Activated naive CD8-positive, alpha-beta T cell treated with anti-CD3 and anti-CD28 coated beads, Interleukin-2, amount 10 ng/mL, durations not matched to agents 7 days and 5 days (primary cell): ENCODE data around the gene LRRC23. TPM values are rescaled to one million over a fixed set of nuclear protein-coding genes. Genes with fewer than 3 reads are reported as not detected.
A peak's percentile ranks its signal among the peaks of the same experiment; 100 is the strongest.

Experiments
- ATAC-seq: fragments of 150-1000 bp; cut with Tn5 transposase; one replicate; pipeline ENCODE4 v1.10.0; 2021; ENCODE audit warnings: low read depth, moderate library complexity
- POLR2A ChIA-PET: fragments of 350-600 bp; sonication (Branson Sonifier 250); formaldehyde crosslinking; loops from one replicate; lab custom pipeline; 2021; ENCODE audit warnings: antibody characterized with exemption; lab: Charles Lee
- DNase-seq: peaks from one replicate; pipeline ENCODE4 v3.0.0; 2021
- H3K27ac Mint-ChIP-seq: one replicate; pipeline ENCODE4 v1.8.0; 2022; ENCODE audit warnings: mild to moderate bottlenecking, mixed read lengths
- H3K27me3 Mint-ChIP-seq: one replicate; pipeline ENCODE4 v1.8.0; 2022; ENCODE audit warnings: mild to moderate bottlenecking, moderate library complexity, mixed read lengths
- H3K36me3 Mint-ChIP-seq: one replicate; pipeline ENCODE4 v1.8.0; 2021; ENCODE audit warnings: mild to moderate bottlenecking, mixed read lengths
- H3K4me1 Mint-ChIP-seq: one replicate; pipeline ENCODE4 v1.8.0; 2021; ENCODE audit warnings: mixed read lengths
- H3K4me3 Mint-ChIP-seq: one replicate; pipeline ENCODE4 v1.8.0; 2022; ENCODE audit warnings: mild to moderate bottlenecking, moderate library complexity, mixed read lengths
- H3K9me3 Mint-ChIP-seq: one replicate; pipeline ENCODE4 v1.8.0; 2021; ENCODE audit warnings: mixed read lengths
- total RNA-seq, 2 experiments: library from RNA; stranded (reverse); gene quantifications; one replicate each; pipeline ENCODE4 v1.2.3, GENCODE V29; 2021

Gene LRRC23
- total RNA-seq, 2 experiments from 2014 or later: 8.1 to 8.3 TPM

DNA sequence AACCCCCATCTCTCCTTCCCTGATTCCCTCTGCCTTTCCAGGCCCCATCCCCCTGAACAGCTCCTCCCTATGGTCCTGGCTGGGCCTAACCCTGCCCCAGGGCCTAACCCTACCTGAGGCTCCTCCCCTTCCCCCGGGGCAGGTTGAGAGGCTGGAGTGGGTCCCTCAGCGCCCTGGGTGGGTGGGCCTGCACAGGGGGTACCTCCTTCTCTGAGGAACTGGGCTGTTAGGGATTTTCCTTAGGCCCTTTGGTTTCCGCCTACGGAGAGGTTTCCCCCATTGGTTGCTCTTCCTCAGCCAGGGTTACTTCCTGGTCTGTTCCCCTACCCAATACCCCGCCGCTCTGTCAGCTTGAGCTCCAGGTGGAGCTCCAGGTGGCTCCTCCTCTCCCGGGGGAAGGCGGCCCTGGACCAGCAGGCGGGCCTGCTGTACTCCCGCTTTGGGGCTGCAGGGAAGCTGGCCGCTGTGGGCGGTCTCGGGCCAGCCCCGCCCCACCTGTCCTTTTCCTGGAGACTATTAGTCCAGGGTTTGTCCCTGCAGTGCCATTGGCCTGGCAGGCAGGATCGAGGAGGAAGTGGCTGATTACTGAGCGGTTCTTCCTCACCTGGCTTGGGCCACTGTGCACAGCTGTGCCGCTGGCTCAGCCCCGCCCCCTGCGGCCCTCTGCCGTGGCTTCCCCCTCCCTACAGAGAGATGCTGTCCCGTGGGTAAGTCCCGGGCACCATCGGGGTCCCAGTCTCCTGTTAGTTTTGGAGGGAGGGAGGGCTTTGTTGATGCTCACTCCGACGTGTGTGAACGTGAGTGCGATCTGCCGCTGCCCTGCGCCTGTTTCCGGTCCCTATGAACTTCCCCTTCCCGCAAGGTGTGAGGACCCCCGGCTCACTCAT lies 41.7 kb downstream of the LRRC23 start:
- Mint-ChIP-seq H3K4me1 (peaks cover 62% of the 10 kb centered on the region), H3K36me3 (no peaks in the 10 kb centered on the region), H3K4me3 (peak overlapping the region; percentile 97), H3K9me3 (no peaks in the 10 kb centered on the region), H3K27ac (peak overlapping the region; percentile 94), H3K27me3 (no peaks in the 10 kb centered on the region)
- ATAC-seq (peak; percentile 20), DNase-seq (peak; percentile 79)
- POLR2A ChIA-PET: interaction anchor here (0.6 to 21.6 kb wide), 14 partner anchors 9 to 990 kb away, joined by 3 to 1055 read pairs (median 7); partner anchors contain the start of genes C1RL, COPS7A, EMG1 and LPCAT3

GRCh38 chr12:6946920-6947374 lies 42.3 kb downstream of the LRRC23 start:
- no peak for ATAC-seq
- Mint-ChIP-seq H3K27ac (peak overlapping the region; percentile 94), H3K27me3 (no peaks in the 10 kb centered on the region), H3K9me3 (no peaks in the 10 kb centered on the region), H3K4me1 (peaks cover 62% of the 10 kb centered on the region), H3K36me3 (peaks cover 4% of the 10 kb centered on the region), H3K4me3 (peak overlapping the region; percentile 97)
- no peak for DNase-seq
- POLR2A ChIA-PET: interaction anchor here (0.6 to 21.6 kb wide), 10 partner anchors 9 to 454 kb away, joined by 3 to 1055 read pairs (median 4); partner anchors contain the start of genes C1RL, EMG1, LPCAT3 and MRPL51

DNA sequence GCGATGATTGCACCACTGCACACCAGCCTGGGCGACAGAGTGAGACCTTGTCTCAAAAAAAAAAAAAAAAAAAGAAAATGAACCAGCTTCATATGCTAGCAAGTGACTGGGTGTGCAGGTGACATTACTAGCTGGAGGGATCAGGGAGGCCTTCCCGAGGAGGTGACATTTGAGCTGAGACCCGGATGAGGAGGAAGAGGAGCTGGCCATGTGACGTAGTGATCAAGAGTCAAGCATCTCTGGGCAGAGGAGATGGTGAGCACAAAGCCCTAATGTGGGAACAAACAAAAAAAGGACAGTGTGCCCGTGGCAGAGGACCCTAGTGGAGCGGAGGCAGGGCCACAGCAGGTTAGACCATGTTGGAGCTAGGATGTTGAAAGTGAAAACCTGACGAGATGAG lies 43.0 kb downstream of the LRRC23 start:
- H3K27ac Mint-ChIP-seq: peak overlapping the region; percentile 94
- peak overlapping the region; percentile 27 for H3K4me3 Mint-ChIP-seq
- DNase-seq (no peak), ATAC-seq (no peak)
- POLR2A ChIA-PET: interaction anchor here (0.7 to 21.6 kb wide), 6 partner anchors 13 to 78 kb away, joined by 3 to 1055 read pairs (median 3); partner anchors contain the start of genes EMG1 and PHB2
- H3K27me3 Mint-ChIP-seq: no peaks in the 10 kb centered on the region
- H3K4me1 Mint-ChIP-seq: peaks cover 56% of the 10 kb centered on the region
- H3K36me3 Mint-ChIP-seq: peaks cover 11% of the 10 kb centered on the region
- H3K9me3 Mint-ChIP-seq: no peaks in the 10 kb centered on the region

- no peaks in the 10 kb centered on the region for H3K9me3 Mint-ChIP-seq
- H3K27ac Mint-ChIP-seq: peak overlapping the region; percentile 97
- H3K4me3 Mint-ChIP-seq: peak overlapping the region; percentile 79
- no peaks in the 10 kb centered on the region for H3K27me3 Mint-ChIP-seq
- POLR2A ChIA-PET: interaction anchor here (1.2 to 21.6 kb wide), 3 partner anchors 11 to 58 kb away, joined by 3 to 1055 read pairs (median 15); no protein-coding TSS in a partner anchor
- peaks cover 60% of the 10 kb centered on the region for H3K4me1 Mint-ChIP-seq
- H3K36me3 Mint-ChIP-seq: peaks cover 19% of the 10 kb centered on the region
- no peak for ATAC-seq
- no peak for DNase-seq
Observed at GRCh38 chr12:6948873-6949594, 44.4 kb downstream of the LRRC23 start.

DNA sequence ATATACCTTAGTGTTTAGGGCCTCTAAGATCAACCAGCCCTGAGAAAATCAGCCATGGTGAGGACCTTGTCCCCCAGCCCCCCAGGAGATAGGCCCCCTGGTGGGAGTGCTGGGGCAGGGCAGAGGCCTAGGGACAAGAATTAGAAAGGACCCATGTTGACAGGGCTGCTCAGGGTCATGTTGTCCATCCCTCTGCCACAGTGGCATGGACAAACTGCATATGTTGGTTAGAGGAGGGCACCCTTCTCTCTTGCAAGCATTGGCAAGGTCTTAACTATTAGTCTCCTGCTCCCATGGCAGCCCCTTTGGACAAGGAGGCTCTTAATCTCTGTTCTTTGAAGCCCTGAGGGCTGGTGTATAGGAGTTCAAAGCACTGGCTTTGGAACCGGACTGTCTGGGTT lies 45.8 kb downstream of the LRRC23 start:
- Mint-ChIP-seq H3K4me3 (peak overlapping the region; percentile 100), H3K27ac (peak overlapping the region; percentile 100), H3K4me1 (peaks cover 67% of the 10 kb centered on the region), H3K27me3 (no peaks in the 10 kb centered on the region), H3K36me3 (peaks cover 22% of the 10 kb centered on the region), H3K9me3 (no peaks in the 10 kb centered on the region)
- DNase-seq (peak; percentile 56), ATAC-seq (no peak)
- POLR2A ChIA-PET: interaction anchor here (1.2 to 21.6 kb wide), 9 partner anchors 10 to 158 kb away, joined by 4 to 1055 read pairs (median 12); partner anchors contain the start of genes CDCA3, EMG1, LPCAT3 and PHB2

DNA sequence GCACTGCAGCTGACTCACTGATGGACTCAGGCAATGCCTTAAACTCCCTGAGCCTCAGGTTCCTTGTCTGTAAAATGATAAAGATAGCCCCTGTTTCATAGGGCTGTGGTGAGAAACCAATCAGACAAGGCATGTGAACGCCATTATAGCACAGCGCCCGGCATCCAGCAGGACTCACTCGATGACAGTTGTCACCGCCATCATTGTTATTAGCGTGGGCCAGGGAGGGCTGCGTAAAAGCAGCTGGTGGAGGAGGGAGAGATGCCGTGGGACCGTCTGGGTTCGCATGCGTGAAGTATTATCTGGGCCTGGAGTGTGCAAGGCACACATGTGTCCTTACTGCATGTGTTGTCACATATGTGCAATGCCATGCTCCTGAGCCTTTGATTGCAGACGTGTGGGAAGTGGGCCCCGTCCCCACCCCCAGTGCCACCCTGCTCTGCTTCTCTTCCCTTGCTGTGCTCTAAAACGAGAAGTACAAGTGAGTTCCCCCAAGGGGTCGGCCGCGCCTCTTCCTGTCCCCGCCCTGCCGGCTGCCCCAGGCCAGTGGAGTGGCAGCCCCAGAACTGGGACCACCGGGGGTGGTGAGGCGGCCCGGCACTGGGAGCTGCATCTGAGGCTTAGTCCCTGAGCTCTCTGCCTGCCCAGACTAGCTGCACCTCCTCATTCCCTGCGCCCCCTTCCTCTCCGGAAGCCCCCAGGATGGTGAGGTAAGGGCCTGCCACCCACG lies 46.4 kb downstream of the LRRC23 start, which contains the start of gene PTPN6:
Gene PTPN6 (plus strand): TSS at position 546 of the 730 bp plus-strand sequence. CDS start 157 bp downstream, at position 703.
- Mint-ChIP-seq H3K4me1 (peaks cover 67% of the 10 kb centered on the region), H3K36me3 (peaks cover 27% of the 10 kb centered on the region), H3K27ac (peak within 1 kb of the TSS; percentile 100), H3K9me3 (no peaks in the 10 kb centered on the region), H3K4me3 (peak within 1 kb of the TSS; percentile 100), H3K27me3 (no peaks in the 10 kb centered on the region)
- ATAC-seq (peak; percentile 40), DNase-seq (peak; percentile 77)
- POLR2A ChIA-PET: interaction anchor here (1.2 to 21.6 kb wide), 9 partner anchors 9 to 157 kb away, joined by 4 to 1055 read pairs (median 12); partner anchors contain the start of genes CDCA3, EMG1, LPCAT3 and PHB2

GRCh38 chr12:6951551-6952120 lies 47.0 kb downstream of the LRRC23 start:
- H3K4me3 Mint-ChIP-seq: peak overlapping the region; percentile 100
- H3K27me3 Mint-ChIP-seq: no peaks in the 10 kb centered on the region
- H3K4me1 Mint-ChIP-seq: peaks cover 70% of the 10 kb centered on the region
- ATAC-seq (no peak), DNase-seq (peak; percentile 52)
- peaks cover 34% of the 10 kb centered on the region for H3K36me3 Mint-ChIP-seq
- peak overlapping the region; percentile 100 for H3K27ac Mint-ChIP-seq
- POLR2A ChIA-PET: interaction anchor here (1.2 to 21.6 kb wide), 11 partner anchors 8 to 157 kb away, joined by 4 to 1055 read pairs (median 12); partner anchors contain the start of genes C12orf57, CDCA3, EMG1 and LPCAT3
- H3K9me3 Mint-ChIP-seq: no peaks in the 10 kb centered on the region

GRCh38 chr12:6952121-6952862 lies 47.7 kb downstream of the LRRC23 start:
- DNase-seq: peak; percentile 60
- no peaks in the 10 kb centered on the region for H3K9me3 Mint-ChIP-seq
- no peak for ATAC-seq

DNA sequence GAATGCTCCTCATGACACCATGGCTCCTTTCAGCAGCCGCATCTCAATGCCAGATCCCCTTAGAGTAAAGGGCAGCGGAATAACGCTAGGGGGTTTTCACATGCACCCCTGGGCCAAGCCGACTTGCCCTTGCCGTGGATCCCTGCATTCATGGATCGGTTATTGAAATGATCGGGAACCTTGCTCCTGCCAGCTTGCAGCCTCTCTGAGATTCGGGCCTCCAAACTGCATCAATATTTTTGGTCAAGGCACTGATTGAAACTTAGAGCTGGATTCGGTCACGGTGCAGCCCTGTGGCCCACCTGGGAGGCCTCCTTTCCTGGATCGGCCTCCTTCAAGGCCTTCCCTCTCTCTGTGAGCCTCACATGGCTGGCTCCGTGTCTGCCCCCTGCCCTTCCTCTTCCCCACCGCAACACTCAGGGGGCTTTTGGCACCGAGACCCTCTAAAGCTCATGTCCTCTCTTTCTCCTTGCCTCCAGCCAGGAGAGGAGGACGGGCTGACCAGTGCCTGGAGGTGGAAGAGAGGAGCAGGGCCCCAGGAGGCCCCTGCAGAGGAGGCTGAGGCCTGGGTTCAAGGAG lies 48.3 kb downstream of the LRRC23 start:
- ATAC-seq (no peak), DNase-seq (no peak)
- no peaks in the 10 kb centered on the region for H3K27me3 Mint-ChIP-seq
- H3K27ac Mint-ChIP-seq: peak overlapping the region; percentile 100
- peaks cover 71% of the 10 kb centered on the region for H3K4me1 Mint-ChIP-seq
- H3K36me3 Mint-ChIP-seq: peaks cover 44% of the 10 kb centered on the region
- H3K9me3 Mint-ChIP-seq: no peaks in the 10 kb centered on the region
- POLR2A ChIA-PET: interaction anchor here (1.1 to 21.6 kb wide), 9 partner anchors 7 to 229 kb away, joined by 3 to 1055 read pairs (median 11); partner anchors contain the start of genes C12orf57, CDCA3, EMG1 and PHB2
- peak overlapping the region; percentile 100 for H3K4me3 Mint-ChIP-seq

More at GRCh38 chr12:6952121-6952862, 47.7 kb downstream of the LRRC23 start:
- Mint-ChIP-seq H3K27me3 (no peaks in the 10 kb centered on the region), H3K4me3 (peak overlapping the region; percentile 100), H3K27ac (peak overlapping the region; percentile 100), H3K36me3 (peaks cover 40% of the 10 kb centered on the region), H3K4me1 (peaks cover 71% of the 10 kb centered on the region)
- POLR2A ChIA-PET: interaction anchor here (1.1 to 21.6 kb wide), 11 partner anchors 8 to 228 kb away, joined by 3 to 1055 read pairs (median 11); partner anchors contain the start of genes C12orf57, CDCA3, EMG1 and LPCAT3

DNA sequence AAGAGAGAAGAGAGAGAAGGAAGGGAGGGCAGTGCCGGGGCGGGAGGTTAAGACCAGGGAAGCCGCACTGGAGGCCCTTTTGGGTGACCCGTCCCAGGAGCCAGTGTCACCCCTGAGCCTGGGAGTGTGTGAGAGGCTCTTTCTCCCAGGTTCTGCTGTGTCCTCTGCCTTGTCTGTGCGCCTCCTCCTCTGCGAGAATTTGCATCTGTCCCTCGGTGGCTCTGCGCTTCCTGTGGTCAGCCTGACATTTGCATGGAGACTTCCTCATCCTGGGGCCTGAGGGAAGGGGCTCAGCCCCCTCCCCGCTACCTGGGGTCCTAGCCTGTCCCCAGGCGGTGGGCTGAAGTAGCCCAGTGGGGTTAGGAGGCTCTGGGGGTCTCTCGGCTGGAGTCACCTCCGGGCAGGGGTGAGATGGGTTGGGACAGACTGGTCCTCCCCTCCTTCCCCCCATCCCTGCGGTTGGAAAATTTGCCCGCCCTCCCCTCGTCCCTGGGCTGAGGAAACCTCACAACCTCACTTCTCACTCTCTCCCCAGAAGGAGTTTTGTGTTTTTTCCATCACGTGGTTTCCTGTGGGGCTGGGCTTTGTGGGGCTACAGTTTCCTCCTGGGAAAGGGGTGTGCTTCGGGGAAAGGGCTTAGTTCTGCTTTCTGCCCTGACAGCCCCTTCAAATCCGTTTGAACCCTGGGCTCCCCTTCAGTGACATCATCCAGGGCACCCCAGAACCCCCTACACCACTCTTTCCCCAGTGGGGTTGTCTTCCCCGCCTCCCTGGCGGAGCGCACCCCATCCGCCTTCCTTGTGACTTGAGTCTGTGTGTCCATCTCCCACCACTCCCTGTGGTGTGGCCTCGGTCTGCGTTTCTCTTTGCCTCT lies 49.1 kb downstream of the LRRC23 start:
- peaks cover 72% of the 10 kb centered on the region for H3K4me1 Mint-ChIP-seq
- H3K36me3 Mint-ChIP-seq: peaks cover 51% of the 10 kb centered on the region
- peak overlapping the region; percentile 100 for H3K27ac Mint-ChIP-seq
- H3K4me3 Mint-ChIP-seq: peak overlapping the region; percentile 100
- no peaks in the 10 kb centered on the region for H3K9me3 Mint-ChIP-seq
- DNase-seq (peak; percentile 78), ATAC-seq (peak; percentile 23)
- POLR2A ChIA-PET: interaction anchor here (1.3 to 21.6 kb wide), 7 partner anchors 7 to 80 kb away, joined by 4 to 1055 read pairs (median 19); partner anchors contain the start of genes C12orf57, PTPN6, RNU7-1 and SPSB2
- H3K27me3 Mint-ChIP-seq: no peaks in the 10 kb centered on the region
